PFSK-1 (cell line): ENCODE measurements around the gene EGLN1.

Source experiments
- FOXP2 ChIP-seq: optimal IDR thresholded peaks from 2 replicates; pipeline ENCODE3; 2011; ENCODE audit warnings: borderline replicate concordance, control low read depth, inconsistent platforms; ENCODE audit not compliant: insufficient read depth; ENCODE audit errors: extremely low read length, extremely low read depth
- POLR2AphosphoS5 ChIP-seq: IDR thresholded peaks from 2 replicates; pipeline ENCODE4 v1.6.1; 2012; ENCODE audit warnings: low read depth, mild to moderate bottlenecking, control low read depth, low read length, moderate library complexity
- SIN3A ChIP-seq: IDR thresholded peaks from 2 replicates; pipeline ENCODE4 v1.6.1; 2012; ENCODE audit warnings: mild to moderate bottlenecking, low read length, moderate library complexity, borderline replicate concordance; ENCODE audit not compliant: insufficient read depth
- TAF1 ChIP-seq: IDR thresholded peaks from 2 replicates; pipeline ENCODE4 v1.6.1; 2012; ENCODE audit warnings: low read length, control low read depth, borderline replicate concordance; ENCODE audit not compliant: insufficient read depth
- TF ChIP-seq, protein P1 (sequence below), 2 experiments: IDR thresholded peaks; 2 replicates each; pipeline versions ENCODE4 v1.6.1 to v1.8.0; 2011 to 2012; ENCODE audit warnings: low read depth in 2 of 2, low read length in 2 of 2, control low read depth in 1 of 2, inconsistent platforms in 1 of 2, mild to moderate bottlenecking in 1 of 2, moderate library complexity in 1 of 2; ENCODE audit not compliant: insufficient read depth in 1 of 2

Gene EGLN1

DNA sequence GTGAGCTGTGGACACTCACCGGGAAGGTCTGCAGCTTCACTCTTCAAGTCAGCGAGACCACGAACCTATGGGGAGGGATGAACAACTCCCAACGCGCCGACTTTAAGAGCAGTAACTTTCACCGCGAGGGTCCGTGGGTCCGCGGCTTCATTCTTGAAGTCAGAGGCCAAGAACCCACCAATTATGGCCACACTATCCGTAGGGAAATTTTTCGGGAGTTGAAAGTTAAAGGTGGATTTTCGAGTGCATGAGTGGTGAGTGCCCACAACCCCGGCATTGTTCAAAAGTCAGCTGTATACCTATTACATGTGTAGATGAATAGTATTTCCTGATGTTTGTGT is 104.1 kb downstream of the EGLN1 start:
- TF ChIP-seq POLR2AphosphoS5 = no peak
- TF ChIP-seq, protein P1, sequence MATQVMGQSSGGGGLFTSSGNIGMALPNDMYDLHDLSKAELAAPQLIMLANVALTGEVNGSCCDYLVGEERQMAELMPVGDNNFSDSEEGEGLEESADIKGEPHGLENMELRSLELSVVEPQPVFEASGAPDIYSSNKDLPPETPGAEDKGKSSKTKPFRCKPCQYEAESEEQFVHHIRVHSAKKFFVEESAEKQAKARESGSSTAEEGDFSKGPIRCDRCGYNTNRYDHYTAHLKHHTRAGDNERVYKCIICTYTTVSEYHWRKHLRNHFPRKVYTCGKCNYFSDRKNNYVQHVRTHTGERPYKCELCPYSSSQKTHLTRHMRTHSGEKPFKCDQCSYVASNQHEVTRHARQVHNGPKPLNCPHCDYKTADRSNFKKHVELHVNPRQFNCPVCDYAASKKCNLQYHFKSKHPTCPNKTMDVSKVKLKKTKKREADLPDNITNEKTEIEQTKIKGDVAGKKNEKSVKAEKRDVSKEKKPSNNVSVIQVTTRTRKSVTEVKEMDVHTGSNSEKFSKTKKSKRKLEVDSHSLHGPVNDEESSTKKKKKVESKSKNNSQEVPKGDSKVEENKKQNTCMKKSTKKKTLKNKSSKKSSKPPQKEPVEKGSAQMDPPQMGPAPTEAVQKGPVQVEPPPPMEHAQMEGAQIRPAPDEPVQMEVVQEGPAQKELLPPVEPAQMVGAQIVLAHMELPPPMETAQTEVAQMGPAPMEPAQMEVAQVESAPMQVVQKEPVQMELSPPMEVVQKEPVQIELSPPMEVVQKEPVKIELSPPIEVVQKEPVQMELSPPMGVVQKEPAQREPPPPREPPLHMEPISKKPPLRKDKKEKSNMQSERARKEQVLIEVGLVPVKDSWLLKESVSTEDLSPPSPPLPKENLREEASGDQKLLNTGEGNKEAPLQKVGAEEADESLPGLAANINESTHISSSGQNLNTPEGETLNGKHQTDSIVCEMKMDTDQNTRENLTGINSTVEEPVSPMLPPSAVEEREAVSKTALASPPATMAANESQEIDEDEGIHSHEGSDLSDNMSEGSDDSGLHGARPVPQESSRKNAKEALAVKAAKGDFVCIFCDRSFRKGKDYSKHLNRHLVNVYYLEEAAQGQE (IDR thresholded peaks at IDR 0.05; ENCODE audit: insufficient read depth in 1 of 2, low read depth in 2 of 2, low read length in 2 of 2) = no peak
- no peak for TF ChIP-seq TAF1
- TF ChIP-seq SIN3A = no peak
- TF ChIP-seq FOXP2 = no peak

DNA sequence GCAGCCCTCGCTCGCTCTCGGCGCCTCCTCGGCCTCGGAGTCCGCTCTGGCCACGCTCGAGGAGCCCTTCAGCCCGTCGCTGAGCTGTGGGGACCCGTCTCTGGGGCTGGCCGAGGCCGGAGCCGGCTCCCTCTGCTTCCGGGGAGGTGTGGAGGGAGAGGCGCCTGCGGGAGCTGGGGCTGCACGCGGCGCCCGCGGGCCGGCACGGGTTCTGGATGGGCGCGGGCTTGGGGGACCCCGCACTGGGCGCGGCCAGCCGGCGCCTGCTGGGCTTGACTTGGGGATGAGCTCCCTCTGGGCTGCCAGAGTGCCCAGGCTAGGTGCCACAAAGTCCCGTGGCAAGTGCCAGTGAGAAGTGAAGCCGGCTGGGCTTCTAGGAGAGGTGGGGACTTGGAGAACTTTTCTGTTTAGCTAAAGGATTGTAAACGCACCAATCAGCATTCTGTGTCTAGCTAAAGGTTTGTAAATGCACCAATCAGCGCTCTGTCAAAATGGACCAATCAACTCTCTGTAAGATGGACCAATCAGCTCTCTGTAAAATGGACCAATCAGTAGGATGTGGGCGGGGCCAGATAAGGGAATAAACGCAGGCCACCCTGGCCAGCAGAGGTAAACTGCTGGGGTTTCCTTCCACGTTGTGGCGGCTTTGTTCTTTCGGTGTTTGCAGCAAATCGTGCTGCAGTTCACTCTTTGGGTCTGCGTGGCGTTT is 104.6 kb downstream of the EGLN1 start:
- TF ChIP-seq FOXP2 (no peak), SIN3A (no peak), TAF1 (no peak), POLR2AphosphoS5 (no peak)
- TF ChIP-seq, protein P1 (IDR thresholded peaks at IDR 0.05; ENCODE audit: insufficient read depth in 1 of 2, low read depth in 2 of 2, low read length in 2 of 2) = no peak

DNA sequence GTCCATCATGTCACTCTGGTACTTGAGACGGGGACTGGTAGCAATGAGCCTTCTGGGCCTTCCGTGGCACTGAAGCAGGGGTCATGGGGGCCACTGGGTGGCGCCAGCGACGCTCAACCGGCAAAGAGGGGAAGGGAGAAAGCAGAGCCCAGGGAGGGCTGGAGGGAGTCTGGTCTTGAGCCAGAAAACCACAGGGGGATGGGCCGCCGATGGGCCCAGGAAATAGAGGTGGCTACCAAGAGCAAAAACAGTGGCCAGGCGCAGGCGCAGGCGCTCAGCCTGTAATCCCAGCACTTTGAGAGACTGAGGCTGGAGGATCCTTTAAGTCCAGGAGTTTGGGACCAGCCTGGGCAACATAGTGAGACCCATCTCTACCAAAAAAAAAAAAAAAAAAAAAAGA is 106.2 kb downstream of the EGLN1 start:
- no peak for TF ChIP-seq TAF1
- no peak for TF ChIP-seq SIN3A
- no peak for TF ChIP-seq POLR2AphosphoS5
- TF ChIP-seq, protein P1 (IDR thresholded peaks at IDR 0.05; ENCODE audit: insufficient read depth in 1 of 2, low read depth in 2 of 2, low read length in 2 of 2) = no peak
- TF ChIP-seq FOXP2 = no peak
